Mesodermal cell (in vitro differentiated cells): Measurements from ENCODE around the gene RMI2. TPM values are rescaled to one million over a fixed set of nuclear protein-coding genes. Genes with fewer than 3 reads are reported as not detected.
A peak's percentile ranks its signal among the peaks of the same experiment; 100 is the strongest.
"Not testable (repeated sequence)": the region's sequence is repeated elsewhere in the genome, so short reads cannot be mapped to it uniquely, and the experiment has no call there.

Source experiments
- H3K27ac ChIP-seq: 2 replicates; pipeline ENCODE4 v1.7.0; 2013; ENCODE audit warnings: mild to moderate bottlenecking, low read depth, low read length, moderate library complexity; ENCODE audit not compliant: severe bottlenecking
- H3K36me3 ChIP-seq: 2 replicates; pipeline ENCODE4 v1.7.1; 2013; ENCODE audit warnings: mild to moderate bottlenecking, low read length, moderate library complexity; ENCODE audit not compliant: control insufficient read depth, insufficient read depth
- H3K4me1 ChIP-seq: one replicate; pipeline ENCODE4 v1.7.1; 2013; ENCODE audit warnings: mild to moderate bottlenecking, low read length; ENCODE audit not compliant: insufficient read depth, control insufficient read depth, poor library complexity, severe bottlenecking
- H3K4me3 ChIP-seq: 2 replicates; pipeline ENCODE4 v1.7.0; 2013; ENCODE audit warnings: low read length, control low read depth, mild to moderate bottlenecking; ENCODE audit not compliant: insufficient read depth, poor library complexity, severe bottlenecking; ENCODE audit errors: extremely low read depth
- H3K9me3 ChIP-seq: 2 replicates; pipeline ENCODE4 v1.7.1; 2013; ENCODE audit warnings: mild to moderate bottlenecking, low read length, moderate library complexity; ENCODE audit not compliant: control insufficient read depth
- WGBS, 2 experiments: methylation state at CpG; one replicate each; pipeline ENCODE4 v1.1.5; 2013; ENCODE audit warnings: missing lambda C conversion rate in 2 of 2; ENCODE audit not compliant: insufficient coverage in 2 of 2; 5-methylcytosine and 5-hydroxymethylcytosine counted together
- polyA plus RNA-seq, 2 experiments: library from polyadenylated mRNA; stranded (reverse); fragments of 50-300 nt; gene quantifications; one replicate each; pipeline ENCODE4 v1.2.3, GENCODE V29; 2013

The RMI2 gene
- 30.7 TPM for polyA plus RNA-seq (2013, experiment 1 of 2)
- polyA plus RNA-seq (2013, experiment 2 of 2) = 32.0 TPM

DNA sequence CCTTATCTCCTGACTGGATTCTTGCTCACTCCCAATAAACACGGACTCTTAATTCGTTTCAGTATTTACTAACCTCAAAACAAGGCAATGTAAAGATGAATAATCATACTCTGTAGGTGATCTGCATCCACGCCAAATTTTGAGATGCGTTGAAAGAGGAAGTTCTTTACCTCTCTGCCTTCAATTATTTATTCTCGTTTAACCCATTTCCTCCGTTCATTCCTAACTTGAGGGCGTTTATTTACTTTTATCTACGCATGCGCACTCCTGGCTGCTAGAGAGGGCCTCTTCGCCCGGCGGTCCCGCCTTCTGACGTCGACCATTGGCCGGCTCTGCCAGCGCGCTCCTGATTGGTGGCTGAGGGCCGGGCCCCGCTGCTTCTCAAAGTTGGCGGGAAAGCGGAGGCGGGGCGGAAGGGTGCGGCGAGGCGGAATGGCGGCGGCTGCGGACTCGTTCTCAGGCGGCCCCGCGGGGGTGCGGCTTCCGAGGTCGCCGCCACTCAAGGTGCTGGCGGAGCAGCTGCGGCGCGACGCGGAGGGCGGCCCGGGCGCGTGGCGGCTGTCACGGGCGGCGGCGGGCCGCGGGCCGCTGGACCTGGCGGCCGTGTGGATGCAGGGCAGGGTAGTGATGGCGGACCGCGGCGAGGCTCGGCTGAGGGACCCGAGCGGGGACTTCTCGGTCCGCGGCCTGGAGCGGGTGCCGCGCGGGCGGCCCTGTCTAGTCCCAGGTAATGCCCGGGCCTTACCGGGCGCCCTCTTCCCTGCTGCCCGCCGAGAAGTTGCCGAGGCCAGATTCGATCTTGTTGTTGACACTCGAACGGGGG is at the start of gene RMI2:
Gene RMI2, plus strand, starts transcription at position 420 of the 823 bp plus-strand sequence. Its CDS starts 13 bp downstream, at position 433.
- Histone ChIP-seq H3K4me3 (peak within 1 kb of the TSS; percentile 67), H3K36me3 (no peaks in the 10 kb centered on the region), H3K27ac (no peak within 1 kb of the TSS), H3K4me1 (peaks cover 22% of the 10 kb centered on the region), H3K9me3 (no peaks in the 10 kb centered on the region)
- 0 to 1% methylated on average over 58 to 62 of the region's 82 CpGs for WGBS, 2 experiments

DNA sequence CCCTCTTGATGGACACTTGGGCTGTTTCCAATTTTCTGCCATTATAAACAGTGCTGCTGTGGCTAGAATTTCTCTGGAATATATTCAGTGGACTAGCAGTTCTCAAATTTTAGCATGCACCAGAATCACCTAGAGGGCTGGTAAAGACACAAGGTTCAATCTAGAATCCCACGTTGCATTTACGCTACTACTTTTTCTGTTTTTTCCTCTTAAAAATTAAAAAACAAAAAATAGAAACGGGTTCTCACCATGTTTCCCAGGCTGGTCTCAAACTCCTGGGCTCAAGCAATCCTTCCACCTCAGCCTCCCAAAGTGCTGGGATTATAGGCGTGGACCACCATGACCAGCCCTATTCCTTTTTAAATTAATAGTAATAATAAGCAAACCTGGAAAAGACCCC is 49.6 kb upstream of the RMI2 start:
- H3K4me1 ChIP-seq = peaks cover 16% of the 10 kb centered on the region
- H3K27ac ChIP-seq = no peak overlapping the region
- no peaks in the 10 kb centered on the region for H3K36me3 ChIP-seq
- H3K4me3 ChIP-seq = no peak overlapping the region
- 84 to 100% methylated on average over 1 to 3 of the region's 4 CpGs for WGBS, 2 experiments
- H3K9me3 ChIP-seq = no peaks in the 10 kb centered on the region

DNA sequence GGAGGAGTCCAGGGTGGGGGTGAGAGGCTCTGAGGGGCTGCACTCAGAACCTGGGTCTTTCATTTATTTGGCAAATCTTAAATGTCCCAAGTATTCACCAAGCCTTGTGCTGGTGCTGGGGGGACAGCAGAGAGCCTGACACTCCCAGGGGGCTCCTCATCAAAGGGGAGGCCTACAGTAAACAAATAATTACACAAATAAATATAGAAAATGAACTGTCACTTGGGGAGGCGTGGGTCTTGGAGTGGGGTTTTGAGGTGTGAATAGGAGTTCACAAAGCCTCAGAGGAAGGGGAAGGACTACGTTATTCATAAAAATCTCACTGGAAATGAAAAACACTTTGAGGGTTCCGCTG is 48.9 kb upstream of the RMI2 start:
- no peaks in the 10 kb centered on the region for H3K36me3 ChIP-seq
- H3K9me3 ChIP-seq = no peaks in the 10 kb centered on the region

DNA sequence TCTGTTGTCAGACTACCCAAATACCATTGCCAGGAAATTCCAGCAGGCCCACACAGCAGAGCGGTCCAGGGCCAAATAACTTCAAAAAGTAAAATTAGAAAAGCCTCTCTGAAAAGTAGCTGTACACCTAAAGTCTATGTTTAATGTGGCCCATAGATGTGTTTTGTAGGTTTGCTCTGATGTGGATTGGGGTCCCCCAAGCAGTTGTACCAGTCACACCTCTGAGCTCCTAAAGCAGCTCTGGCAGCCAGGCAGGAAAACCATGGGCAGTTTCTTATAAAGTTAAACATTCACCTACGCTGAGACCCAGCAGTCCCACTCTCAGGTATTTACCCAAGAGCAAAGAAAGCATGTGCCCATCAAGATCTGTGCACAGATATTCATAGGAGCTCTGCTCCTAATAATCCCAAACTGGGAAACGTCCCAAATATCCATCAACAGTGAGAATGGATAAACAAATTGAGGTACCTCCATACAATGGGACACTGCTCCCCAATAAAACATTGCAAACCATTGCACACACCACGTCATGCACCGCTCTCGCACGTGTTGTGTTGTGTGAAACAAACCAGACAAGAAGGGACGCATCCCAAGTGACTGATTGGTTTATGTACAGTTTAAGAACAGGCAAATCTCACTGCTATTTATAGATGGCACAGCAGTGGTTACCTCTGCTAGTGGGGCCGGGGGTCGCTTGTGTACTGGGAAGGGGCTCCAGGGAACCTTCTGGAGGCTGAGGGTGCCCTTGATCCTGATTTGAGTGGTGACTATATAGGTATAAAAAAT is 48.4 kb upstream of the RMI2 start:
- Histone ChIP-seq H3K4me3 (no peak overlapping the region), H3K27ac (no peak overlapping the region)

More for the DNA sequence above, 48.9 kb upstream of the RMI2 start:
- H3K27ac ChIP-seq = no peak overlapping the region
- H3K4me3 ChIP-seq = no peak overlapping the region
- 100% methylated on average over 1 of the region's 3 CpGs for WGBS, 2 experiments
- peaks cover 16% of the 10 kb centered on the region for H3K4me1 ChIP-seq

DNA sequence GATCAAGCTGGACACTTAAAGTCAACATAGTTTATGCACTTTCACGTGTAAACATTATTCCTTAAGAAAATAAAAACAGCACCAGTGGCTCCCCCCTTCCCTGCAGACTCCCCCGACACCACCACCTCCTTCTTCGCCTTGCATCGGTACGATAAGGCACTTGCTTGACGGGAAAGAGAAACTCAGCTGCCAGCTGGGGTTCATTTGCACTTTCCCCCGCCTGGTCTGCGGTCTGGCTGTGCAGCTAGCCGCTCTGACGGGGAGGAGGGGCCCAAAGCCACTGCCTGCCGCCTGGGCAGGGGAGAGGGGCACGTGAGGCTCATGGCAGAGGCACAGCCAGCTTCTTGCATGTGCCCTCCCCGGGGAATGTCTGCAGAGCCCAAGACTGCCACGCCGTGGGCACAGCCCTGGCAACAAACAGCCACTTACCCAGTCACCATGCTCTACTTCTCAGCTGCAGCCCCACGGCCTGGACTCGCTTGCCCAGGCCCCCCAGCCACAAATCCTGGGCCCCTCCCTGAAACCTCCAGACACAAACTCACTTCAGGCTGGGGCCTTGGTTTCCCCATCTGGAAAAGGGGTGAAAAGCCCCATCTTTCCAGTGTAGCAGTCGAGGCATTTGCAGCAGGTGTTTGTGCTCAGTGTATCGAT is 47.6 kb upstream of the RMI2 start:
- peaks cover 16% of the 10 kb centered on the region for H3K4me1 ChIP-seq
- H3K9me3 ChIP-seq = no peaks in the 10 kb centered on the region
- H3K4me3 ChIP-seq = no peak overlapping the region
- WGBS, 2 experiments = 28 to 49% methylated on average over 9 to 12 of the region's 19 CpGs
- H3K36me3 ChIP-seq = no peaks in the 10 kb centered on the region
- H3K27ac ChIP-seq = no peak overlapping the region

More for the DNA sequence above, 48.4 kb upstream of the RMI2 start:
- no peaks in the 10 kb centered on the region for H3K36me3 ChIP-seq
- WGBS, 2 experiments = 87 to 93% methylated on average over 7 to 8 of the region's 10 CpGs
- H3K9me3 ChIP-seq = no peaks in the 10 kb centered on the region
- peaks cover 16% of the 10 kb centered on the region for H3K4me1 ChIP-seq

DNA sequence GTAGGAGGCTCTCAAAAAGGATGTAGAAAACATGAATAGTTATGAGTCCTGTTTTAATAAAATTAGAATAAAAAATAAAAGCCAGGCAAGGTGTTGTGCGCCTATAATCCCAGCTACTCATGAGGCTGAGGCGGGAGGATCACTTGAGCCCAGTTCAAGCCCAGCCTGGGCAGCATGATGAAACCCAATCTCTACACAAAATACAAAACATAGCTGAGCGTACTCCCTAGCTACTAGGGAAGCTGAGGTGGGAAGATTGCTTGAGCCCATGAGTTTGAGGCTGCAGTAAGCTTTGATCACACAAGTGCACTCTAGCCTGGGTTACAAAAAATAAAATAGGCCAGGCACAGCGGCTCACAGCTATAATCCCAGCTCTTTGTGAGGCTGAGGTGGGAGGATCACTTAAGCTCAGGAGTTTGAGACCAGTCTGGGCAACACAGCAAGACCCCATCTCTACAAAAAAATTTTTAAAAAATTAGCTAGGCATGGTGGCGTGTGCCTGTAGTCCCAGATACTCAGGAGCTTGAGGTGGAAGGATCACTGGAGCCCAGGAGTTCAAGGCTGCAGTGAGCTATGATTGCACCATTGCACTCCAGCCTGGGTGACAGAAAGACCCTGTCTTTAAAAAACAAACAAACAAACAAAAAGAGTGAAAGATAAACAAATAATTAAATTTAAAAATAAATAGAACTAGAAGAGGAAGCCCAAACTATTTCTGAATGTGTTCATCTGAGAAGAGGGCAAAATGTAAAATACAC is 46.9 kb upstream of the RMI2 start:
- H3K27ac ChIP-seq = no peak overlapping the region

DNA sequence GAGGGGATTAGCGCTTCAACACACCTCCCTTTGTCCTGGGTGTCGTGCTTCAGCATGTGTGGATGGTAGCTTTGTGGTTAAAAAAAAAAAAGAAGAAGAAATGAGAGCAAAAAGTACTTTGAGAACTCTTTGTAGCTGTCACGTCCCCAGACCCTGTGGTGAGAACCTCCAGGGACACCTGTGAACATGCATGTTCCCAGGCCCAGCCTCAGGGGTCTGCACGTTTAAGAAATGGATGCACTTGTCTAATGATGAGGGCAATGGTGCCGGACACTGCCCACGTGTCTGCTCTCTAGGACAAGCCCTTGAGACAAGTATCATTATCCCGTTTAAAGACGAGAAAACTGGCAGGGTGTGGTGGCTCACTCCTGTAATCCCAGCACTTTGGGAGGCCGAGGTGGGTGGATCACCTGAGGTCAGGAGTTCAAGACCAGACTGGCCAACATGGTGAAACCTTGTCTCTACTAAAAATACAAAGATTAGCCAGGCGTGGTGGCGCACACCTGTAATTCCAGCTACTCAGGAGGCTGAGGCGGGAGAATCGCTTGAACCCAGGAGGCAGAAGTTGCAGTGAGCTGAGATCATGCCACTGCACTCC is 46.2 kb upstream of the RMI2 start:
- not testable (repeated sequence) for H3K27ac ChIP-seq, H3K36me3 ChIP-seq, H3K9me3 ChIP-seq, H3K4me3 ChIP-seq
- 90 to 92% methylated on average over 7 to 11 of the region's 13 CpGs for WGBS, 2 experiments
- peaks cover 16% of the 10 kb centered on the region for H3K4me1 ChIP-seq

More for the DNA sequence above, 46.9 kb upstream of the RMI2 start:
- WGBS, 2 experiments = 100% methylated on average over 2 of the region's 5 CpGs; no CpG with 5 or more reads in 1 of the 2 experiments
- no peaks in the 10 kb centered on the region for H3K36me3 ChIP-seq
- peaks cover 16% of the 10 kb centered on the region for H3K4me1 ChIP-seq
- no peaks in the 10 kb centered on the region for H3K9me3 ChIP-seq
- H3K4me3 ChIP-seq = no peak overlapping the region

DNA sequence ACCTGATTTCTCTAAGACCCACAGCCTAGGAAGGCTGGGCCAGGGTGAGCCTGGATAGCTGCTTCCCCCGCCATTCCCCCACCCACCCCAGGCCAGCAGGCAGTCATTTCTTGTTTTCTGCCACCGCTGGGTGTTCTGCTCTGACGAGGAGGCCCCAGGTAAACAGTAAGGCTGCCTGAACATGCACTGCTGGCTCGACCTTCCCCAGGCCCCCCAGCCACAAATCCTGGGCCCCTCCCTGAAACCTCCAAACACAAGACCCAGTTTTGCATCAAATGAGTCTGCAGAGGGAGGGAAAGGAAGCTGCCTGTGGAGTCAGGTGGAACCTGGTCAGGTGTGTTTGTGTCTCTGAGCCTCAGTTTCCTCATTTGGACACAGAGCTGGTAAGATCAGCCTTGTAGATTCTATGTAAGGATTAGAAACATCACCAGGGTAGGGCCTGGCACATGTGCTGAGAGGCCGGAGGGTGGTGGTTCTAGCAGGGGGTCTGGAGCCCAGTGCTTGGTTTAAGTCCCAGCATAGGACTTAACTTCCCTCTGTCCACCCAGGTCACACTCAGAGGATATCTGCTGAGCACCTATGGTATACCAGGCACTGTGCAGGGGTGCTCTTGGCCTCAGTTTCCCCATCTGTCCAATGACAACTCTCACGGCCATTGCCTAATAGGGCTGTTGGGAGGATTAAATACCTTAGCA is 45.2 kb upstream of the RMI2 start:
- Histone ChIP-seq H3K36me3 (no peaks in the 10 kb centered on the region), H3K4me1 (peaks cover 16% of the 10 kb centered on the region), H3K27ac (no peak overlapping the region), H3K9me3 (no peaks in the 10 kb centered on the region), H3K4me3 (no peak overlapping the region)
- WGBS, 2 experiments = 90 to 95% methylated on average over 3 to 5 of the region's 6 CpGs

DNA sequence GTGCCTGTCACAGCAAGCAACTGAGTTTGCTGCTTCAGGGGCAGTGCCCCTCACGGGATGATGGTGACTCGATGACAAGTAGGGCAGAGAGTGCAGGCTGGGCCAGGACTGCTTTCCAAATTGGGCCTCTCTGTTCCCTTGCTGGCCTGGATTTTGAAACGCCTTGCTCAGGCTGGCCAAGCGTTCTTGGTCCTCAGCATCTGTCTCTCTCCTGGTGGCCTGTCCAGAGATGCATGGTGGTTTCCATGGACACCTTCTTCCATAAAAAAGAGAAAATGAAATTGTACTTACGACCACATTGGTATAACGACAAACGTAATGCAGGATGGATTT is 44.7 kb upstream of the RMI2 start:
- Histone ChIP-seq H3K4me1 (peaks cover 16% of the 10 kb centered on the region), H3K4me3 (no peak overlapping the region), H3K27ac (no peak overlapping the region), H3K9me3 (no peaks in the 10 kb centered on the region), H3K36me3 (no peaks in the 10 kb centered on the region)
- WGBS, 2 experiments = 88 to 93% methylated on average over 4 to 7 of the region's 7 CpGs
